ENCODE data around the gene ZBTB17. TPM values are rescaled to one million over a fixed set of nuclear protein-coding genes. Genes with fewer than 3 reads are reported as not detected.

Gene ZBTB17
- total and polyA plus RNA-seq, 11 donors, result 14.5 to 29.2 (median 22.1) TPM

GRCh38 chr1:15955552-15955951 is 20.3 kb downstream of the ZBTB17 start:
- TF ChIP-seq, protein P1, sequence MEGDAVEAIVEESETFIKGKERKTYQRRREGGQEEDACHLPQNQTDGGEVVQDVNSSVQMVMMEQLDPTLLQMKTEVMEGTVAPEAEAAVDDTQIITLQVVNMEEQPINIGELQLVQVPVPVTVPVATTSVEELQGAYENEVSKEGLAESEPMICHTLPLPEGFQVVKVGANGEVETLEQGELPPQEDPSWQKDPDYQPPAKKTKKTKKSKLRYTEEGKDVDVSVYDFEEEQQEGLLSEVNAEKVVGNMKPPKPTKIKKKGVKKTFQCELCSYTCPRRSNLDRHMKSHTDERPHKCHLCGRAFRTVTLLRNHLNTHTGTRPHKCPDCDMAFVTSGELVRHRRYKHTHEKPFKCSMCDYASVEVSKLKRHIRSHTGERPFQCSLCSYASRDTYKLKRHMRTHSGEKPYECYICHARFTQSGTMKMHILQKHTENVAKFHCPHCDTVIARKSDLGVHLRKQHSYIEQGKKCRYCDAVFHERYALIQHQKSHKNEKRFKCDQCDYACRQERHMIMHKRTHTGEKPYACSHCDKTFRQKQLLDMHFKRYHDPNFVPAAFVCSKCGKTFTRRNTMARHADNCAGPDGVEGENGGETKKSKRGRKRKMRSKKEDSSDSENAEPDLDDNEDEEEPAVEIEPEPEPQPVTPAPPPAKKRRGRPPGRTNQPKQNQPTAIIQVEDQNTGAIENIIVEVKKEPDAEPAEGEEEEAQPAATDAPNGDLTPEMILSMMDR (IDR thresholded peaks at IDR 0.05), result no peak
- no peak for TF ChIP-seq POLR2A (IDR thresholded peaks at IDR 0.05)
- no peaks in the 10 kb centered on the region for H3K27me3 ChIP-seq
- H3K27ac ChIP-seq, result peak overlapping the region in 3 of 12 donors; percentile 6 to 64 (median 7)
- WGBS, 4 donors, result 96 to 99% (median 98%) methylated on average over 2 of the region's 2 CpGs
- ATAC-seq (no peak), DNase-seq (no peak)
- H3K9me3 ChIP-seq, result no peaks in the 10 kb centered on the region
- intact Hi-C loops (cut with DNase I), result no loop called here
- H3K36me3 ChIP-seq, result peaks cover 0 to 8% (median 0%) of the 10 kb centered on the region in 9 donors
- peaks cover 0 to 82% (median 60%) of the 10 kb centered on the region in 12 donors for H3K4me1 ChIP-seq
- no peak overlapping the region for H3K4me3 ChIP-seq

DNA sequence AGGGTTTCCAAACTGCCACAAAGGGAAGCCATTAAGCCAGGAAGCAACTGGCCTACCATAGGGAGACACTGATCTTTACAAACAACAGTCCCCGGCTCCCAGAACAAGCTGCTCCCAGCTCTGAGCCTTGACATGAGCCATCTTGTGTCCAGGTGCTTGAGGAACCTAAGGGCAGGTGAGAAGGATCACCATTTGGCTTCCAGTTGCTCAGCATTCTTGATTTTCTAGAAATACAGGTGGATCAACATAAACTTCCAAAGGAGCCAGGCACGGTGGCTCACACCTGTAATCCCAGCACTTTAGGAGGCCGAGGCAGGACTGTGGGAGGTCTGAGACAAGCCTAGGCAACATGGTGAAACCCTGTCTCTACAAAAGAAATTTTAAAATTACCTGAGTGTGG is 21.6 kb downstream of the ZBTB17 start:
- 88 to 97% (median 92%) methylated on average over 3 of the region's 3 CpGs for WGBS, 4 donors
- Histone ChIP-seq H3K9me3 (no peaks in the 10 kb centered on the region), H3K4me1 (peaks cover 0 to 95% (median 71%) of the 10 kb centered on the region in 12 donors), H3K27me3 (no peaks in the 10 kb centered on the region), H3K27ac (peak overlapping the region in 3 of 12 donors; percentile 7 to 93 (median 12)), H3K4me3 (no peak overlapping the region), H3K36me3 (peaks cover 0 to 6% (median 0%) of the 10 kb centered on the region in 9 donors)
- no peak for DNase-seq
- TF ChIP-seq, protein P1 (IDR thresholded peaks at IDR 0.05), result no peak
- no peak for TF ChIP-seq POLR2A (IDR thresholded peaks at IDR 0.05)
- no peak for ATAC-seq
- intact Hi-C loops (cut with DNase I), result no loop called here

- H3K27me3 ChIP-seq, result no peaks in the 10 kb centered on the region
- 0 to 29% (median 24%) methylated on average over 1 of the region's 1 CpG for WGBS, 4 donors
- H3K9me3 ChIP-seq, result no peaks in the 10 kb centered on the region
- H3K4me3 ChIP-seq, result no peak overlapping the region
- peaks cover 0 to 95% (median 72%) of the 10 kb centered on the region in 12 donors for H3K4me1 ChIP-seq
- H3K27ac ChIP-seq, result peak overlapping the region in 5 of 12 donors; percentile 1 to 93 (median 12)
- ATAC-seq (no peak), DNase-seq (no peak)
- peaks cover 0 to 6% (median 0%) of the 10 kb centered on the region in 9 donors for H3K36me3 ChIP-seq
- intact Hi-C loops (cut with DNase I), result no loop called here
- TF ChIP-seq POLR2A (IDR thresholded peaks at IDR 0.05), result no peak
- TF ChIP-seq, protein P1 (IDR thresholded peaks at IDR 0.05), result no peak
These were observed 22.1 kb downstream of the ZBTB17 start for GRCh38 chr1:15953791-15954241.

GRCh38 chr1:15953294-15953771 is 22.6 kb downstream of the ZBTB17 start:
- 70 to 74% (median 72%) methylated on average over 6 to 11 of the region's 11 CpGs for WGBS, 4 donors
- intact Hi-C loops (cut with DNase I), result no loop called here
- DNase-seq, result peak in 1 of 5 donors; percentile 61

More at GRCh38 chr1:15953294-15953771, 22.6 kb downstream of the ZBTB17 start:
- ATAC-seq, result no peak
- TF ChIP-seq, protein P1 (IDR thresholded peaks at IDR 0.05), result no peak
- TF ChIP-seq POLR2A (IDR thresholded peaks at IDR 0.05), result no peak
- H3K9me3 ChIP-seq, result no peaks in the 10 kb centered on the region
- no peaks in the 10 kb centered on the region for H3K27me3 ChIP-seq
- no peak overlapping the region for H3K4me3 ChIP-seq
- H3K27ac ChIP-seq, result peak overlapping the region in 5 of 12 donors; percentile 1 to 93 (median 7)
- peaks cover 0 to 6% (median 0%) of the 10 kb centered on the region in 9 donors for H3K36me3 ChIP-seq
- H3K4me1 ChIP-seq, result peaks cover 0 to 95% (median 72%) of the 10 kb centered on the region in 12 donors

Data from heart left ventricle (tissue), 16 donors.